Endothelial cell of umbilical vein (primary cell): ENCODE results near the gene USH2A. TPM values are rescaled to one million over a fixed set of nuclear protein-coding genes. Genes with fewer than 3 reads are reported as not detected.

ENCODE experiments used
- BruUV-seq: library from RNA; stranded (reverse); fragments of 400-500 nt; replicated peaks from 2 replicates; lab custom pipeline; 2021; lab: Mats Ljungman, UMichigan
- CTCF ChIA-PET: fragments of 300-600, 350-600 bp; sonication (Branson Sonifier 250); formaldehyde crosslinking; loops from one replicate; lab custom pipeline; 2021; ENCODE audit warnings: antibody characterized with exemption, inconsistent platforms; lab: Charles Lee
- POLR2A ChIA-PET: fragments of 300-600, 350-600 bp; sonication (Branson Sonifier 250); formaldehyde crosslinking; loops from one replicate; lab custom pipeline; 2021; ENCODE audit warnings: antibody characterized with exemption, inconsistent platforms; lab: Charles Lee
- DNase-seq: peaks from one replicate; pipeline ENCODE4 v3.0.0-alpha.2; 2011; ENCODE audit warnings: low read depth, low spot score
- FAIRE-seq: peaks from 2 replicates; lab custom pipeline; 2011; peaks lifted over from hg19 to GRCh38; lab: Jason Lieb, UNC
- H2AFZ ChIP-seq: 2 replicates; pipeline ENCODE4 v1.6.0; 2012; ENCODE audit warnings: low read depth, low read length, control low read depth, inconsistent platforms
- H3K27ac ChIP-seq: 2 replicates; pipeline ENCODE4 v1.5.1; 2011; ENCODE audit warnings: low read depth, mild to moderate bottlenecking, control low read depth, low read length, moderate library complexity; ENCODE audit not compliant: insufficient read depth
- H3K27me3 ChIP-seq, 2 experiments: 2 replicates each; pipeline versions ENCODE4 v1.6.0 to v1.6.1; 2011; ENCODE audit warnings: low read length in 2 of 2, mixed read lengths in 1 of 2; ENCODE audit not compliant: control insufficient read depth in 2 of 2, insufficient read depth in 2 of 2
- H3K36me3 ChIP-seq, 2 experiments: 2 replicates in 1 of 2; 3 replicates in 1 of 2; pipeline ENCODE4 v1.5.1; 2011; ENCODE audit warnings: low read length in 2 of 2, mild to moderate bottlenecking in 1 of 2, moderate library complexity in 1 of 2; ENCODE audit not compliant: control insufficient read depth in 2 of 2, insufficient read depth in 2 of 2; ENCODE audit errors: extremely low read depth in 1 of 2
- H3K4me1 ChIP-seq: 3 replicates; pipeline ENCODE4 v1.5.1; 2011; ENCODE audit warnings: mild to moderate bottlenecking, low read length; ENCODE audit not compliant: control insufficient read depth, insufficient read depth; ENCODE audit errors: extremely low read depth
- H3K4me2 ChIP-seq: 2 replicates; pipeline ENCODE4 v1.6.1; 2011; ENCODE audit warnings: low read length, control low read depth, mixed read lengths; ENCODE audit not compliant: insufficient read depth
- H3K4me3 ChIP-seq, 3 experiments: fragments of 200-600 bp in 1 of 3; sonication (generic), shearing (Covaris generic) in 1 of 3; replicated peaks in 1 of 3; 2 replicates each; pipeline ENCODE4 v1.5.1; 2011 to 2016; ENCODE audit warnings: control low read depth in 3 of 3, low read length in 3 of 3, mild to moderate bottlenecking in 2 of 3, inconsistent platforms in 1 of 3, low read depth in 1 of 3, moderate library complexity in 1 of 3; ENCODE audit not compliant: insufficient read depth in 1 of 3
- H3K79me2 ChIP-seq: 2 replicates; pipeline ENCODE4 v1.6.0; 2012; ENCODE audit warnings: low read length, inconsistent platforms; ENCODE audit not compliant: control insufficient read depth, insufficient read depth
- H3K9ac ChIP-seq: replicated peaks from 2 replicates; pipeline ENCODE3; 2011; ENCODE audit warnings: low read length, control low read depth; ENCODE audit not compliant: insufficient read depth; ENCODE audit errors: extremely low read depth
- H3K9me1 ChIP-seq: replicated peaks from 3 replicates; pipeline ENCODE4 v1.6.0; 2011; ENCODE audit warnings: mild to moderate bottlenecking, low read length; ENCODE audit not compliant: control insufficient read depth, insufficient read depth; ENCODE audit errors: extremely low read depth
- H3K9me3 ChIP-seq: replicated peaks from 2 replicates; pipeline ENCODE4 v1.5.1; 2012; ENCODE audit warnings: low read length, inconsistent platforms; ENCODE audit not compliant: control insufficient read depth, insufficient read depth
- H4K20me1 ChIP-seq: replicated peaks from 2 replicates; pipeline ENCODE3; 2011; ENCODE audit warnings: mild to moderate bottlenecking, low read length; ENCODE audit not compliant: control insufficient read depth, insufficient read depth; ENCODE audit errors: extremely low read depth
- EZH2 ChIP-seq: IDR thresholded peaks from 2 replicates; pipeline ENCODE4 v1.6.1; 2012; ENCODE audit warnings: borderline replicate concordance, low read depth, mild to moderate bottlenecking, moderate library complexity, low read length, inconsistent platforms; ENCODE audit not compliant: severe bottlenecking
- FOS ChIP-seq: IDR thresholded peaks from 2 replicates; pipeline ENCODE4 v1.6.1; 2011; ENCODE audit warnings: mild to moderate bottlenecking, low read length, moderate library complexity, borderline replicate concordance; ENCODE audit not compliant: insufficient read depth
- GATA2 ChIP-seq: IDR thresholded peaks from 2 replicates; pipeline ENCODE4 v1.7.0; 2011; ENCODE audit warnings: low read depth, mild to moderate bottlenecking, moderate library complexity, mixed read lengths, low read length; ENCODE audit not compliant: insufficient read length, insufficient read depth
- JUN ChIP-seq: IDR thresholded peaks from 2 replicates; pipeline ENCODE4 v1.6.1; 2011; ENCODE audit warnings: borderline replicate concordance, low read depth; ENCODE audit not compliant: insufficient read length, insufficient read depth
- MYC ChIP-seq: IDR thresholded peaks from one replicate; pipeline ENCODE4 v1.6.1; 2011; ENCODE audit warnings: mild to moderate bottlenecking, low read depth, low read length
- POLR2A ChIP-seq: IDR thresholded peaks from 2 replicates; pipeline ENCODE4 v1.6.1; 2012; ENCODE audit warnings: low read depth, mild to moderate bottlenecking, control low read depth, low read length
- POLR2AphosphoS5 ChIP-seq: IDR thresholded peaks from 2 replicates; pipeline ENCODE4 v1.6.1; 2012; ENCODE audit warnings: low read depth, mild to moderate bottlenecking, control low read depth, low read length, moderate library complexity; ENCODE audit not compliant: insufficient read depth
- dilution Hi-C: fragments of 300-500 bp; cut with MboI; formaldehyde crosslinking; loops from one replicate; pipeline ENCODE4 v1.15.0; 2019; ENCODE audit warnings: low sequenced_read_pairs; ENCODE audit not compliant: extremely low pct_ligation_motif_present
- intact Hi-C: fragments of 100-400 bp; cut with micrococcal nuclease; formaldehyde crosslinking; loops from one replicate; pipeline ENCODE4 v1.10.0; 2022
- polyA plus RNA-seq, 4 experiments: library from polyadenylated mRNA; depleted of rRNA in 3 of 4; stranded (reverse) in 3 of 4; unstranded in 1 of 4; fragments of >200 nt; gene quantifications; 2 replicates each; pipeline versions ENCODE4 v1.2.1 to v1.2.3, GENCODE V29; 2011 to 2012; ENCODE audit warnings: missing spikeins in 1 of 4
- total RNA-seq: library from RNA; stranded (reverse); gene quantifications from 2 replicates; pipeline ENCODE4 v1.2.3, GENCODE V29; 2021
- TF ChIP-seq, protein P1 (sequence below): IDR thresholded peaks from 2 replicates; pipeline ENCODE4 v1.6.1; 2011; ENCODE audit not compliant: insufficient read depth, insufficient read length
- TF ChIP-seq, protein P2 (sequence below), 2 donors: IDR thresholded peaks; 1 replicate in 1 of 2; 2 replicates in 1 of 2; pipeline ENCODE4 v1.5.1; 2011; ENCODE audit warnings: low read length in 2 of 2, mild to moderate bottlenecking in 2 of 2, moderate library complexity in 2 of 2, control low read depth in 1 of 2, inconsistent platforms in 1 of 2, low read depth in 1 of 2; ENCODE audit not compliant: insufficient read depth in 1 of 2; ENCODE audit errors: extremely low read depth in 1 of 2

The USH2A gene
- total and polyA plus RNA-seq, 2 donors (not counting 3 experiments of a cell fraction or from before 2014, with no cell fraction given), result not detected

DNA sequence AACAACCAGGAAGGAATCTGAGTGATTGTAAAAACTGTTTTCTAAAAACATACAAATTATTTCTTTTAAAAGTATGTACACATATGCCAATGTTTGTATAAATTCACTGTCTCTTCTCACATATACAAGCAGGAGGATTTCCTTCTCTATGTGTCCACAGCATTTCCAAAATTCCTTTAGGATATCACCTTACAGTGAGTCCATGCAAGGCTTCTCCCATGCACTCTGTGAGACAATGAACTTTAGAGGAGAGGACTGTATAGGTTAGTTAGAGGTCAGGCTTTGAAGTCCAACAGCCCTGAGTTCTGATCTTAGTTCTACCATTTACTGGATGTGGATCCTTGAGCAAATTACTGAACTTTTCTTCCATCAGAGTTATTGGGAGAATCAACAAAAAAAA, 34.1 kb upstream of the USH2A start:
- ChIA-PET POLR2A (no interaction called here), CTCF (no interaction called here)
- no peak overlapping the region for H2AFZ ChIP-seq
- intact Hi-C loops, result no loop called here
- no peak for FAIRE-seq
- no peaks in the 10 kb centered on the region for H4K20me1 ChIP-seq
- H3K9me1 ChIP-seq, result no peaks in the 10 kb centered on the region
- TF ChIP-seq, protein P1, sequence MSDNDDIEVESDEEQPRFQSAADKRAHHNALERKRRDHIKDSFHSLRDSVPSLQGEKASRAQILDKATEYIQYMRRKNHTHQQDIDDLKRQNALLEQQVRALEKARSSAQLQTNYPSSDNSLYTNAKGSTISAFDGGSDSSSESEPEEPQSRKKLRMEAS, result no peak
- TF ChIP-seq GATA2 (no peak), POLR2AphosphoS5 (no peak), MYC (no peak), FOS (no peak), POLR2A (no peak), EZH2 (no peak), JUN (no peak)
- TF ChIP-seq, protein P2, sequence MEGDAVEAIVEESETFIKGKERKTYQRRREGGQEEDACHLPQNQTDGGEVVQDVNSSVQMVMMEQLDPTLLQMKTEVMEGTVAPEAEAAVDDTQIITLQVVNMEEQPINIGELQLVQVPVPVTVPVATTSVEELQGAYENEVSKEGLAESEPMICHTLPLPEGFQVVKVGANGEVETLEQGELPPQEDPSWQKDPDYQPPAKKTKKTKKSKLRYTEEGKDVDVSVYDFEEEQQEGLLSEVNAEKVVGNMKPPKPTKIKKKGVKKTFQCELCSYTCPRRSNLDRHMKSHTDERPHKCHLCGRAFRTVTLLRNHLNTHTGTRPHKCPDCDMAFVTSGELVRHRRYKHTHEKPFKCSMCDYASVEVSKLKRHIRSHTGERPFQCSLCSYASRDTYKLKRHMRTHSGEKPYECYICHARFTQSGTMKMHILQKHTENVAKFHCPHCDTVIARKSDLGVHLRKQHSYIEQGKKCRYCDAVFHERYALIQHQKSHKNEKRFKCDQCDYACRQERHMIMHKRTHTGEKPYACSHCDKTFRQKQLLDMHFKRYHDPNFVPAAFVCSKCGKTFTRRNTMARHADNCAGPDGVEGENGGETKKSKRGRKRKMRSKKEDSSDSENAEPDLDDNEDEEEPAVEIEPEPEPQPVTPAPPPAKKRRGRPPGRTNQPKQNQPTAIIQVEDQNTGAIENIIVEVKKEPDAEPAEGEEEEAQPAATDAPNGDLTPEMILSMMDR (IDR thresholded peaks at IDR 0.05; ENCODE audit: extremely low read depth in 1 of 2, insufficient read depth in 1 of 2, low read depth in 1 of 2, low read length in 2 of 2), result no peak
- H3K36me3 ChIP-seq, result no peaks in the 10 kb centered on the region
- H3K4me1 ChIP-seq, result no peaks in the 10 kb centered on the region
- peaks cover 2% of the 10 kb centered on the region for H3K9me3 ChIP-seq
- no TSS peak for BruUV-seq
- H3K9ac ChIP-seq, result no peak overlapping the region
- H3K4me3 ChIP-seq, result no peak overlapping the region
- dilution Hi-C loops, result no loop called here
- no peaks in the 10 kb centered on the region for H3K27me3 ChIP-seq
- no peaks in the 10 kb centered on the region for H3K79me2 ChIP-seq
- no peak overlapping the region for H3K4me2 ChIP-seq
- no peak overlapping the region for H3K27ac ChIP-seq
- no peak for DNase-seq
